Epithelial cell of esophagus (primary cell): Measurements from ENCODE around the gene SEPTIN8.

ENCODE experiments used
- DNase-seq: peaks from one replicate; pipeline ENCODE4 v3.0.0; 2010; ENCODE audit warnings: low read depth
- H3K4me3 ChIP-seq: 2 replicates; pipeline ENCODE4 v1.5.1; 2011; ENCODE audit warnings: mild to moderate bottlenecking, low read length, control low read depth
- TF ChIP-seq, protein P1 (sequence below): IDR thresholded peaks from 2 replicates; pipeline ENCODE4 v1.5.1; 2011; ENCODE audit warnings: low read depth, mild to moderate bottlenecking, low read length, control low read depth, inconsistent platforms; ENCODE audit not compliant: insufficient read depth; ENCODE audit errors: missing control alignments

The SEPTIN8 gene

GRCh38 chr5:132816554-132816953 is 39.5 kb upstream of the SEPTIN8 start:
- TF ChIP-seq, protein P1, sequence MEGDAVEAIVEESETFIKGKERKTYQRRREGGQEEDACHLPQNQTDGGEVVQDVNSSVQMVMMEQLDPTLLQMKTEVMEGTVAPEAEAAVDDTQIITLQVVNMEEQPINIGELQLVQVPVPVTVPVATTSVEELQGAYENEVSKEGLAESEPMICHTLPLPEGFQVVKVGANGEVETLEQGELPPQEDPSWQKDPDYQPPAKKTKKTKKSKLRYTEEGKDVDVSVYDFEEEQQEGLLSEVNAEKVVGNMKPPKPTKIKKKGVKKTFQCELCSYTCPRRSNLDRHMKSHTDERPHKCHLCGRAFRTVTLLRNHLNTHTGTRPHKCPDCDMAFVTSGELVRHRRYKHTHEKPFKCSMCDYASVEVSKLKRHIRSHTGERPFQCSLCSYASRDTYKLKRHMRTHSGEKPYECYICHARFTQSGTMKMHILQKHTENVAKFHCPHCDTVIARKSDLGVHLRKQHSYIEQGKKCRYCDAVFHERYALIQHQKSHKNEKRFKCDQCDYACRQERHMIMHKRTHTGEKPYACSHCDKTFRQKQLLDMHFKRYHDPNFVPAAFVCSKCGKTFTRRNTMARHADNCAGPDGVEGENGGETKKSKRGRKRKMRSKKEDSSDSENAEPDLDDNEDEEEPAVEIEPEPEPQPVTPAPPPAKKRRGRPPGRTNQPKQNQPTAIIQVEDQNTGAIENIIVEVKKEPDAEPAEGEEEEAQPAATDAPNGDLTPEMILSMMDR: no peak
- DNase-seq: no peak
- no peak overlapping the region for H3K4me3 ChIP-seq

DNA sequence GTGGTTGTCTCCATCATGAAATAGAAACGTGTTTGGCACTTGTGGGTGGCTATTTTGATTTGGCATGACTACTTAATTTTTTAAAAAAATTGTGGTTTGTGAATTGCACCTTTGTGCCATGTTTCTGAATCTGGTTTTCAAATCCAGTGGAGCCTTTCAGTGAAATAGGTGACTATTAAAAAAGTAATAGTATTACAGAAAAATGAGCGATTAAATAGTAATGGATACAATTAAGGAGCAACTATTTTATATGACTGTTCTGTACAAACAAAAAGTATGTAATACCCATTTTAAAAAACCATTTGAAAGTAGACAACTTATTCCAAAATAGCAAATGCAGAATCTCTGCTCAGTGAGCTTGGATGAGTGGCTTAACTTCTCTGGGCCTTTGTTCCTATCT is 39.0 kb upstream of the SEPTIN8 start:
- no peak for DNase-seq
- H3K4me3 ChIP-seq: no peak overlapping the region
- TF ChIP-seq, protein P1: no peak

- DNase-seq: no peak
- H3K4me3 ChIP-seq: no peak overlapping the region
- TF ChIP-seq, protein P1: no peak
These were observed 38.4 kb upstream of the SEPTIN8 start for GRCh38 chr5:132815454-132815853.

GRCh38 chr5:132814503-132815294 is 37.7 kb upstream of the SEPTIN8 start:
- no peak for DNase-seq
- no peak overlapping the region for H3K4me3 ChIP-seq
- TF ChIP-seq, protein P1: no peak

DNA sequence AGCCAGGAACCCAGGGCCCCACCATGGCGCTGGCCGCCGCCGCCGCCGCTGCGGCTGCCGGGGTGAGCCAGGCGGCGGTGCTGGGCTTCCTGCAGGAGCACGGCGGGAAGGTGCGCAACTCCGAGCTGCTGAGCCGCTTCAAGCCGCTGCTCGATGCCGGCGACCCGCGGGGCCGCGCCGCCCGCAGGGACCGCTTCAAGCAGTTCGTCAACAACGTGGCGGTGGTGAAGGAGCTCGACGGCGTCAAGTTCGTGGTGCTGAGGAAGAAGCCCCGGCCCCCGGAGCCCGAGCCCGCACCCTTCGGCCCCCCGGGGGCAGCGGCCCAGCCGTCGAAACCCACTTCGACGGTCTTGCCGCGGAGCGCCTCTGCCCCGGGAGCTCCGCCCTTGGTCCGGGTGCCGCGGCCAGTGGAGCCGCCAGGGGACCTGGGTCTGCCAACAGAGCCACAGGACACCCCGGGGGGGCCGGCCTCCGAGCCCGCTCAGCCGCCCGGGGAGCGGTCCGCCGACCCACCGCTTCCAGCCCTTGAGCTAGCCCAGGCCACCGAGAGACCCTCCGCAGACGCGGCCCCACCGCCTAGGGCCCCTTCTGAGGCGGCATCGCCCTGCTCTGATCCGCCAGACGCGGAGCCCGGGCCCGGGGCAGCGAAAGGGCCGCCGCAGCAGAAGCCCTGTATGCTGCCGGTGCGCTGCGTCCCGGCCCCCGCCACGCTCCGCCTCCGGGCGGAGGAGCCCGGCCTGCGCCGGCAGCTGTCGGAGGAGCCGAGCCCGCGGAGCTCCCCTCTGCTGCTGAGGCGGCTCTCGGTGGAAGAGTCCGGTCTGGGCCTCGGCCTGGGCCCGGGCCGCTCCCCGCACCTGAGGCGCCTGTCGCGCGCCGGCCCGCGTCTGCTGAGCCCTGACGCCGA is 36.8 kb upstream of the SEPTIN8 start:
- TF ChIP-seq, protein P1: no peak
- peak; percentile 47 for DNase-seq

DNA sequence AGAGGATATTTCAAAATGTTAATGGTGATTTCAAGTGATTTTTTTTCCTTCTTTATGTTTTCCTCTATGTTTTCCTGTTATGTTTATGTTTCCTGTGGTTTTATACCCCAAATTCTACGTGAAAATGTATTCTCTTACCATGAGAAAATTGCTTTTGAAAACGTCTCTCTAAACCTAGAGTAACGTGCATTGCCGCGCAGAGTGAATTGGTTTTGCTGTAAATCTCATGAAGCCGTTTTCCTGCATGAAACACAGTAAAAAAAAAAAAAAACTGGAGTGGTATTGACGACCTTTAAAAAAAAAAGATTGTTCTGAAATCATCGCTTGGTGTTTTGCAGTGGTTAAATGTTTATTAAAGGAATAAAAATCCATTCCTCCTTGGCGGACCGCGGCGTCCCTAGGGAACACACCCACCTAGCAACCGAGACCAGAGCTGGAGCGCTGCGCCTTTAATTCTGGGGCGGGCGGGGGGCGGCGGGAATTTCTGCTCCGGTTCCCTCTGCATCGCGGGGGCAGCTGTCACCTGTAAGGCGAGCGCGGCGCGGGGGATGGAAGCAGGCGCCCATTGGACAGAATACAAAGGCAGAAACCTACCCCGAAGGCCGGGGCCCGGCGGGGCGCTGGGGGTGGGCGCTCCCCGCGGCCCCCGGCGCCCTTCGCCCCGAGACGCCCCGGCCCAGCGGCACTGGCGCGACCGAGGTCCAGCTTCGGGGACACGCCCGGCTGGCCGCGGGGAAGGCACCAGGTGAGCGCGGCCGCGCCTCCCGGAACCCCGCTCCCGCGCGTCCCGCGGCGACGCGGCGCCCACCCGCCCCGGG is 36.0 kb upstream of the SEPTIN8 start, which contains the start of gene SOWAHA:
Gene SOWAHA, plus strand, starts transcription at position 522 of the 818 bp plus-strand sequence. CDS start 320 bp downstream, outside the sequence.
- TF ChIP-seq, protein P1: no peak
- no peak for DNase-seq
- H3K4me3 ChIP-seq: peak within 1 kb of the TSS; percentile 11

More for the DNA sequence above, 36.8 kb upstream of the SEPTIN8 start:
- no peak overlapping the region for H3K4me3 ChIP-seq
